CD4-positive, alpha-beta T cell treated with Interferon alpha-2 for 1 hour (primary cell): ENCODE data around the gene NACC1.
A peak's percentile ranks its signal among the peaks of the same experiment; 100 is the strongest.

Experiments
- DNase-seq, 2 donors: peaks; one replicate each; pipeline ENCODE4 v3.0.0-alpha.2; 2020 to 2022

NACC1 gene

GRCh38 chr19:13089139-13089856 lies 28.8 kb upstream of the NACC1 start:
- no peak for DNase-seq

- no peak for DNase-seq
These were observed 28.1 kb upstream of the NACC1 start for GRCh38 chr19:13089857-13090507.

GRCh38 chr19:13090511-13091231 lies 27.4 kb upstream of the NACC1 start:
- DNase-seq, result no peak

GRCh38 chr19:13091400-13092157 lies 26.5 kb upstream of the NACC1 start:
- DNase-seq, result no peak

GRCh38 chr19:13092158-13092543 lies 25.9 kb upstream of the NACC1 start:
- no peak for DNase-seq

- no peak for DNase-seq
These were observed 25.3 kb upstream of the NACC1 start for GRCh38 chr19:13092606-13093235.

GRCh38 chr19:13093407-13094105 lies 24.5 kb upstream of the NACC1 start:
- peak; percentile 85 to 87 for DNase-seq

- DNase-seq, result no peak
These were observed 24.0 kb upstream of the NACC1 start for GRCh38 chr19:13094106-13094504.

- DNase-seq, result peak in 1 of 2 donors; percentile 39
These were observed 23.2 kb upstream of the NACC1 start for GRCh38 chr19:13094771-13095392.

- DNase-seq, result peak in 1 of 2 donors; percentile 40
These were observed 22.7 kb upstream of the NACC1 start for GRCh38 chr19:13095393-13095784.

- no peak for DNase-seq
These were observed 21.8 kb upstream of the NACC1 start for GRCh38 chr19:13095934-13096927.

GRCh38 chr19:13097033-13097462 lies 21.0 kb upstream of the NACC1 start:
- DNase-seq, result peak in 1 of 2 donors; percentile 36

GRCh38 chr19:13097463-13098258 lies 20.4 kb upstream of the NACC1 start:
- peak in 1 of 2 donors; percentile 27 for DNase-seq

- peak; percentile 50 to 51 for DNase-seq
These were observed 19.6 kb upstream of the NACC1 start for GRCh38 chr19:13098277-13099072.

GRCh38 chr19:13099073-13099999 lies 18.7 kb upstream of the NACC1 start:
- DNase-seq, result peak; percentile 84

- peak; percentile 72 to 84 for DNase-seq
These were observed 18.0 kb upstream of the NACC1 start for GRCh38 chr19:13100031-13100588.
